Gastroesophageal sphincter (tissue), 3 donors: ENCODE measurements around the gene GDPGP1.
"Not testable (repeated sequence)": the region's sequence is repeated elsewhere in the genome, so short reads cannot be mapped to it uniquely, and the experiment has no call there.

Experiments used
- EP300 ChIP-seq: sonication (generic); formaldehyde crosslinking; IDR thresholded peaks from one replicate; pipeline ENCODE4 v1.6.1; 2017; ENCODE audit warnings: antibody characterized with exemption, mild to moderate bottlenecking
- POLR2A ChIP-seq, 2 donors: fragments of 450-650 bp; IDR thresholded peaks; one replicate each; pipeline ENCODE4 v1.6.1; 2017; ENCODE audit warnings: antibody characterized with exemption in 2 of 2, mild to moderate bottlenecking in 2 of 2, moderate library complexity in 1 of 2
- TF ChIP-seq, protein P1 (sequence below), 4 experiments: fragments of 200-600 bp in 2 of 4; fragments of 450-650 bp in 2 of 4; sonication (generic) in 1 of 4; IDR thresholded peaks; one replicate each; pipeline ENCODE4 v1.5.1; 2017 to 2019; ENCODE audit warnings: antibody characterized with exemption in 4 of 4, mild to moderate bottlenecking in 2 of 4, moderate library complexity in 2 of 4

DNA sequence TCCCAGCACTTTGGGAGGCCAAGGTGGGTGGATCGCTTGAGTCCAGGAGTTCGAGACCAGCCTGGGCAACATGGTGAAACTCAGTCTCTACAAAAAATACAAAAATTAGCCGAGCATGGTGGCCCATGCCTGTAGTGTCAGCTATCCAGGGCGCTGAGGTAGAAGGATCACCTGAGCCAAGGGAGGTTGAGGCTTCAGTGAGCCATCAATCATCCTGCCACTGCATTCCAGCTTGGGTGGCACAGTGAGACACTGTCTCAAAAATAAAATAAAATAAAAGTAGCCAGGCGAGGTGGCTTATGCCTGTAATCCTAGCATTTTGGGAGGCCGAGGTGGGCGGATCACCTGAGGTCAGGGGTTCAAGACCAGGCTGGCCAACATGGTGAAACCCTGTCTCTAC is 45.9 kb upstream of the GDPGP1 start:
- TF ChIP-seq, protein P1, sequence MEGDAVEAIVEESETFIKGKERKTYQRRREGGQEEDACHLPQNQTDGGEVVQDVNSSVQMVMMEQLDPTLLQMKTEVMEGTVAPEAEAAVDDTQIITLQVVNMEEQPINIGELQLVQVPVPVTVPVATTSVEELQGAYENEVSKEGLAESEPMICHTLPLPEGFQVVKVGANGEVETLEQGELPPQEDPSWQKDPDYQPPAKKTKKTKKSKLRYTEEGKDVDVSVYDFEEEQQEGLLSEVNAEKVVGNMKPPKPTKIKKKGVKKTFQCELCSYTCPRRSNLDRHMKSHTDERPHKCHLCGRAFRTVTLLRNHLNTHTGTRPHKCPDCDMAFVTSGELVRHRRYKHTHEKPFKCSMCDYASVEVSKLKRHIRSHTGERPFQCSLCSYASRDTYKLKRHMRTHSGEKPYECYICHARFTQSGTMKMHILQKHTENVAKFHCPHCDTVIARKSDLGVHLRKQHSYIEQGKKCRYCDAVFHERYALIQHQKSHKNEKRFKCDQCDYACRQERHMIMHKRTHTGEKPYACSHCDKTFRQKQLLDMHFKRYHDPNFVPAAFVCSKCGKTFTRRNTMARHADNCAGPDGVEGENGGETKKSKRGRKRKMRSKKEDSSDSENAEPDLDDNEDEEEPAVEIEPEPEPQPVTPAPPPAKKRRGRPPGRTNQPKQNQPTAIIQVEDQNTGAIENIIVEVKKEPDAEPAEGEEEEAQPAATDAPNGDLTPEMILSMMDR (IDR thresholded peaks at IDR 0.05) = not testable (repeated sequence)
- TF ChIP-seq POLR2A (IDR thresholded peaks at IDR 0.05); EP300: not testable (repeated sequence)
